Vagina (tissue), 2 donors: ENCODE measurements around the gene GALM.

Experiments used
- POLR2A ChIP-seq, 2 donors: fragments of 450-650 bp; IDR thresholded peaks; one replicate each; pipeline ENCODE4 v1.6.1; 2017; ENCODE audit warnings: antibody characterized with exemption in 2 of 2, mild to moderate bottlenecking in 2 of 2, moderate library complexity in 2 of 2
- POLR2AphosphoS5 ChIP-seq, 2 donors: sonication (generic); formaldehyde crosslinking; IDR thresholded peaks; one replicate each; pipeline ENCODE4 v1.9.0; 2017; ENCODE audit warnings: antibody characterized with exemption in 2 of 2, mild to moderate bottlenecking in 2 of 2, low read depth in 1 of 2; ENCODE audit not compliant: insufficient read depth in 1 of 2
- TF ChIP-seq, protein P1 (sequence below), 3 experiments: fragments of 450-650 bp in 2 of 3; fragments of 200-600 bp in 1 of 3; sonication (generic) in 1 of 3; IDR thresholded peaks; one replicate each; pipeline ENCODE4 v1.5.1; 2017 to 2019; ENCODE audit warnings: antibody characterized with exemption in 3 of 3, mild to moderate bottlenecking in 2 of 3, moderate library complexity in 2 of 3

DNA sequence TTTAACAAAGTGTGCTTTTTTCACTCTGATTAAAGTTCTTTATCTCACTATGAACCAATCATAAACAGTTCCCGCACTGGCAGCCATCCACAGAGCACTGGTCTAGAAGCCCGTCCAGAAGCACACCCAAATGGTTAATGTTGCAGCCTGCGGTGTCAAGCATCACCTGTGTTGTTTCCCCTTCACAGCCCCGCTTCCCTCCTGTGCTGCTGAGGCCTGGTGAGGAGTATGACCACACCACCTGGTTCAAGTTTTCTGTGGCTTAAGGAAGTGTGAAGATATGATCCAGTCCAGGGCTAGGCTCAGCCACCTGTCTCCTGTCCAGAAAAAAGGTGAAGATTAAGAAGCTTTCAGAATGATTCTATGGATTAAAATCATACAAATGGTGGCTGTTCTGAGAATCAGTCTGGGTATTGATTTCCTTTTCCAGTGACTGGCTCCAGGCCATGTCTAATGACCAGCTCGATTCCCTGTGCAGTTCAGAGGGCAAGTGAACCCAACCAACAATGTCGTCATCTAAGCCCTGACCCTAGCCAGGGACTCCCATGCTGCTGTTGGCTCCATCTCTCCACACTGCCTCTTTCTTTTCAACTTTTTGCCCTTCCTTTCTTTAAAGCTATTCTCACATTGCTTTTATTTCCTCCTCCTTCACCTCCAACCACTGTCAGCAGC is 67.5 kb downstream of the GALM start:
- TF ChIP-seq, protein P1, sequence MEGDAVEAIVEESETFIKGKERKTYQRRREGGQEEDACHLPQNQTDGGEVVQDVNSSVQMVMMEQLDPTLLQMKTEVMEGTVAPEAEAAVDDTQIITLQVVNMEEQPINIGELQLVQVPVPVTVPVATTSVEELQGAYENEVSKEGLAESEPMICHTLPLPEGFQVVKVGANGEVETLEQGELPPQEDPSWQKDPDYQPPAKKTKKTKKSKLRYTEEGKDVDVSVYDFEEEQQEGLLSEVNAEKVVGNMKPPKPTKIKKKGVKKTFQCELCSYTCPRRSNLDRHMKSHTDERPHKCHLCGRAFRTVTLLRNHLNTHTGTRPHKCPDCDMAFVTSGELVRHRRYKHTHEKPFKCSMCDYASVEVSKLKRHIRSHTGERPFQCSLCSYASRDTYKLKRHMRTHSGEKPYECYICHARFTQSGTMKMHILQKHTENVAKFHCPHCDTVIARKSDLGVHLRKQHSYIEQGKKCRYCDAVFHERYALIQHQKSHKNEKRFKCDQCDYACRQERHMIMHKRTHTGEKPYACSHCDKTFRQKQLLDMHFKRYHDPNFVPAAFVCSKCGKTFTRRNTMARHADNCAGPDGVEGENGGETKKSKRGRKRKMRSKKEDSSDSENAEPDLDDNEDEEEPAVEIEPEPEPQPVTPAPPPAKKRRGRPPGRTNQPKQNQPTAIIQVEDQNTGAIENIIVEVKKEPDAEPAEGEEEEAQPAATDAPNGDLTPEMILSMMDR (IDR thresholded peaks at IDR 0.05), result no peak
- TF ChIP-seq POLR2A (IDR thresholded peaks at IDR 0.05) (no peak), POLR2AphosphoS5 (IDR thresholded peaks at IDR 0.05; ENCODE audit: insufficient read depth in 1 of 2, low read depth in 1 of 2) (no peak)
